Uterus (tissue), 2 donors: ENCODE measurements around the gene IFITM1.

Experiments used
- CTCF ChIP-seq, 4 experiments: fragments of 200-600 bp in 2 of 4; fragments of 450-650 bp in 2 of 4; sonication (generic) in 2 of 4; IDR thresholded peaks; one replicate each; pipeline ENCODE4 v1.5.1; 2016 to 2019; ENCODE audit warnings: antibody characterized with exemption in 4 of 4, mild to moderate bottlenecking in 2 of 4, moderate library complexity in 1 of 4
- POLR2A ChIP-seq, 2 donors: fragments of 450-650 bp; IDR thresholded peaks; one replicate each; pipeline ENCODE4 v1.6.1; 2016; ENCODE audit warnings: antibody characterized with exemption in 2 of 2, mild to moderate bottlenecking in 1 of 2, moderate library complexity in 1 of 2

DNA sequence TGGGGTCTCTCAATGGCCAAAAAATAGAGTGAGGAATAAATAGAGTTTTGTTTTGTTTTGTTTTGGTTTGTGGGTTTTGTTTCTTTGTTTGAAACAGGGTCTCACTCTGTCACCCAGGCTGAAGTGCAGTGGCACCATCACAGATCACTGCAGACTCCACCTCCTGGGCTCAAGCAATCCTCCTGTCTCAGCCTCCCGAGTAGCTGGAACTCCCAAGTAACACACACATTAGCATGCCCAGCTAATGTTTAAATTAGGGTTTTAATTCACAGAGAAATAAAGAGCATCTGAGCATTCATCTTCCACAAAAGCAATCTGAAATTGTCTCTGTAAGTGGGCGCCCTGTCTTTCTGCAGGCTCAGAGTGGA is 16.0 kb downstream of the IFITM1 start:
- no peak for TF ChIP-seq CTCF (IDR thresholded peaks at IDR 0.05)
- no peak for TF ChIP-seq POLR2A (IDR thresholded peaks at IDR 0.05)
